Measurements from ENCODE around the gene DPAGT1. TPM values are rescaled to one million over a fixed set of nuclear protein-coding genes. Genes with fewer than 3 reads are reported as not detected.

The DPAGT1 gene
- total and polyA plus RNA-seq, 2 of the 8 experiments (the other 6 are each of a cell fraction or from before 2014, with no cell fraction given) = 59.8 to 236 TPM

DNA sequence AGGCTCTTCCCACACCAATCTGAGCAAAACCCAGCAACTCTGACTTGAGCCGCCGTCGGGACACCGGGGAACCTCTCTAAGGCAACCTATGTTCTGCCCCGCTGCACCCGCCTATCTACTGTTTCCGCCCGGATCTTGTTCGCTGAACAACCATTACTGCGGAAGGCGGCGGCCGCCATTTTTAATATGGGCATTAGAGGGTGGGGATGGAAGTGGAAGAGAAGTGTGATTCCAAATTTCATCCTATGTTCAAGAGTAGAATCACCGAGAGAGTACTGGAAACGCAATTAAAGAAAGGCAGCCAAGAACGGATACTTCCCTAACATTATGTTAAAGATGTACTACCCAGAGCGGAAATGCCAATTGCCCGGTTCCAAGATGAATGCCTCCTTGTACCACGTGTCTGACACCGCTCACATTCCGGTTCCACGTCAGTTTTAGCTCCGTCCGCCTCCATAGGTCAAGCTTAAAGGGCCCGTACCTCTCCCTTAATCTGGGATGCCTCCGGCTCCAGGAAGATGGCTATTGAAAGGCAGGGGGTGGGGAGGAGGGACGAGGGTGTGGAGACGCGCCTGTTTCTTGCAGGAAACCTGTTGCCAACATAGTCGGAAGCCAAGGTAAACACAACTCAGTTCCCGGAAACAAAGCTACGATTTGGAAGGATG, at the start of gene DPAGT1 (continued):
- TF ChIP-seq, protein P1, sequence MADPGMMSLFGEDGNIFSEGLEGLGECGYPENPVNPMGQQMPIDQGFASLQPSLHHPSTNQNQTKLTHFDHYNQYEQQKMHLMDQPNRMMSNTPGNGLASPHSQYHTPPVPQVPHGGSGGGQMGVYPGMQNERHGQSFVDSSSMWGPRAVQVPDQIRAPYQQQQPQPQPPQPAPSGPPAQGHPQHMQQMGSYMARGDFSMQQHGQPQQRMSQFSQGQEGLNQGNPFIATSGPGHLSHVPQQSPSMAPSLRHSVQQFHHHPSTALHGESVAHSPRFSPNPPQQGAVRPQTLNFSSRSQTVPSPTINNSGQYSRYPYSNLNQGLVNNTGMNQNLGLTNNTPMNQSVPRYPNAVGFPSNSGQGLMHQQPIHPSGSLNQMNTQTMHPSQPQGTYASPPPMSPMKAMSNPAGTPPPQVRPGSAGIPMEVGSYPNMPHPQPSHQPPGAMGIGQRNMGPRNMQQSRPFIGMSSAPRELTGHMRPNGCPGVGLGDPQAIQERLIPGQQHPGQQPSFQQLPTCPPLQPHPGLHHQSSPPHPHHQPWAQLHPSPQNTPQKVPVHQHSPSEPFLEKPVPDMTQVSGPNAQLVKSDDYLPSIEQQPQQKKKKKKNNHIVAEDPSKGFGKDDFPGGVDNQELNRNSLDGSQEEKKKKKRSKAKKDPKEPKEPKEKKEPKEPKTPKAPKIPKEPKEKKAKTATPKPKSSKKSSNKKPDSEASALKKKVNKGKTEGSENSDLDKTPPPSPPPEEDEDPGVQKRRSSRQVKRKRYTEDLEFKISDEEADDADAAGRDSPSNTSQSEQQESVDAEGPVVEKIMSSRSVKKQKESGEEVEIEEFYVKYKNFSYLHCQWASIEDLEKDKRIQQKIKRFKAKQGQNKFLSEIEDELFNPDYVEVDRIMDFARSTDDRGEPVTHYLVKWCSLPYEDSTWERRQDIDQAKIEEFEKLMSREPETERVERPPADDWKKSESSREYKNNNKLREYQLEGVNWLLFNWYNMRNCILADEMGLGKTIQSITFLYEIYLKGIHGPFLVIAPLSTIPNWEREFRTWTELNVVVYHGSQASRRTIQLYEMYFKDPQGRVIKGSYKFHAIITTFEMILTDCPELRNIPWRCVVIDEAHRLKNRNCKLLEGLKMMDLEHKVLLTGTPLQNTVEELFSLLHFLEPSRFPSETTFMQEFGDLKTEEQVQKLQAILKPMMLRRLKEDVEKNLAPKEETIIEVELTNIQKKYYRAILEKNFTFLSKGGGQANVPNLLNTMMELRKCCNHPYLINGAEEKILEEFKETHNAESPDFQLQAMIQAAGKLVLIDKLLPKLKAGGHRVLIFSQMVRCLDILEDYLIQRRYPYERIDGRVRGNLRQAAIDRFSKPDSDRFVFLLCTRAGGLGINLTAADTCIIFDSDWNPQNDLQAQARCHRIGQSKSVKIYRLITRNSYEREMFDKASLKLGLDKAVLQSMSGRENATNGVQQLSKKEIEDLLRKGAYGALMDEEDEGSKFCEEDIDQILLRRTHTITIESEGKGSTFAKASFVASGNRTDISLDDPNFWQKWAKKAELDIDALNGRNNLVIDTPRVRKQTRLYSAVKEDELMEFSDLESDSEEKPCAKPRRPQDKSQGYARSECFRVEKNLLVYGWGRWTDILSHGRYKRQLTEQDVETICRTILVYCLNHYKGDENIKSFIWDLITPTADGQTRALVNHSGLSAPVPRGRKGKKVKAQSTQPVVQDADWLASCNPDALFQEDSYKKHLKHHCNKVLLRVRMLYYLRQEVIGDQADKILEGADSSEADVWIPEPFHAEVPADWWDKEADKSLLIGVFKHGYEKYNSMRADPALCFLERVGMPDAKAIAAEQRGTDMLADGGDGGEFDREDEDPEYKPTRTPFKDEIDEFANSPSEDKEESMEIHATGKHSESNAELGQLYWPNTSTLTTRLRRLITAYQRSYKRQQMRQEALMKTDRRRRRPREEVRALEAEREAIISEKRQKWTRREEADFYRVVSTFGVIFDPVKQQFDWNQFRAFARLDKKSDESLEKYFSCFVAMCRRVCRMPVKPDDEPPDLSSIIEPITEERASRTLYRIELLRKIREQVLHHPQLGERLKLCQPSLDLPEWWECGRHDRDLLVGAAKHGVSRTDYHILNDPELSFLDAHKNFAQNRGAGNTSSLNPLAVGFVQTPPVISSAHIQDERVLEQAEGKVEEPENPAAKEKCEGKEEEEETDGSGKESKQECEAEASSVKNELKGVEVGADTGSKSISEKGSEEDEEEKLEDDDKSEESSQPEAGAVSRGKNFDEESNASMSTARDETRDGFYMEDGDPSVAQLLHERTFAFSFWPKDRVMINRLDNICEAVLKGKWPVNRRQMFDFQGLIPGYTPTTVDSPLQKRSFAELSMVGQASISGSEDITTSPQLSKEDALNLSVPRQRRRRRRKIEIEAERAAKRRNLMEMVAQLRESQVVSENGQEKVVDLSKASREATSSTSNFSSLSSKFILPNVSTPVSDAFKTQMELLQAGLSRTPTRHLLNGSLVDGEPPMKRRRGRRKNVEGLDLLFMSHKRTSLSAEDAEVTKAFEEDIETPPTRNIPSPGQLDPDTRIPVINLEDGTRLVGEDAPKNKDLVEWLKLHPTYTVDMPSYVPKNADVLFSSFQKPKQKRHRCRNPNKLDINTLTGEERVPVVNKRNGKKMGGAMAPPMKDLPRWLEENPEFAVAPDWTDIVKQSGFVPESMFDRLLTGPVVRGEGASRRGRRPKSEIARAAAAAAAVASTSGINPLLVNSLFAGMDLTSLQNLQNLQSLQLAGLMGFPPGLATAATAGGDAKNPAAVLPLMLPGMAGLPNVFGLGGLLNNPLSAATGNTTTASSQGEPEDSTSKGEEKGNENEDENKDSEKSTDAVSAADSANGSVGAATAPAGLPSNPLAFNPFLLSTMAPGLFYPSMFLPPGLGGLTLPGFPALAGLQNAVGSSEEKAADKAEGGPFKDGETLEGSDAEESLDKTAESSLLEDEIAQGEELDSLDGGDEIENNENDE (IDR thresholded peaks at IDR 0.05; ENCODE audit: insufficient replicate concordance, low read length) = no peak
- TF ChIP-seq FOSL1 (IDR thresholded peaks at IDR 0.05; ENCODE audit: insufficient read depth, low read depth, low read length) (no peak), RAD21 (IDR thresholded peaks at IDR 0.05 in 1 of 2, conservative IDR thresholded peaks at IDR 0.05 in 1 of 2; ENCODE audit: low read depth in 2 of 2, low read length in 2 of 2) (no peak), BACH1 (IDR thresholded peaks at IDR 0.05; ENCODE audit: low read length) (no peak), CHD2 (IDR thresholded peaks at IDR 0.05; ENCODE audit: low read length) (0 out of 2 replicates have a peak, but pooled peaks have one; percentile 17), KDM4A (IDR thresholded peaks at IDR 0.05; ENCODE audit: low read depth, low read length, severe bottlenecking) (peak; percentile 79), GABPA (IDR thresholded peaks at IDR 0.05; ENCODE audit: borderline replicate concordance, insufficient read depth, low read length) (peak; percentile 79), POU5F1 (IDR thresholded peaks at IDR 0.05; ENCODE audit: low read depth, low read length) (no peak), GTF2F1 (IDR thresholded peaks at IDR 0.05; ENCODE audit: borderline replicate concordance, low read depth, low read length) (peak; percentile 51; the same call in 1 of the 2 replicates), SP4 (IDR thresholded peaks at IDR 0.05; ENCODE audit: low read length) (peak; percentile 62)
